Ovary (tissue), 9 donors: ENCODE results near the gene TENT4B. TPM values are rescaled to one million over a fixed set of nuclear protein-coding genes. Genes with fewer than 3 reads are reported as not detected.

Experiments
- DNase-seq, 5 donors: peaks; one replicate each; pipeline ENCODE4 v3.0.0-alpha.2; 2019 to 2020
- H3K27ac ChIP-seq, 2 donors: fragments of 200-600 bp; one replicate each; pipeline versions ENCODE4 v1.5.1 to v1.8.0; 2019 to 2022
- H3K27me3 ChIP-seq: fragments of 200-600 bp; one replicate; pipeline ENCODE4 v1.8.0; 2022
- H3K36me3 ChIP-seq: fragments of 200-600 bp; sonication (generic); one replicate; pipeline ENCODE4 v1.5.1; 2019
- H3K4me1 ChIP-seq: one replicate; pipeline ENCODE4 v1.8.1; 2013; ENCODE audit warnings: mild to moderate bottlenecking, moderate library complexity; ENCODE audit not compliant: insufficient read depth
- H3K4me3 ChIP-seq: fragments of 200-600 bp; sonication (generic); one replicate; pipeline ENCODE4 v1.5.1; 2017
- H3K9me3 ChIP-seq, 2 donors: fragments of 200-600 bp in 1 of 2; sonication (generic) in 1 of 2; one replicate each; pipeline versions ENCODE4 v1.5.1 to v1.8.1; 2013 to 2019; ENCODE audit warnings: mild to moderate bottlenecking in 1 of 2, moderate library complexity in 1 of 2
- CTCF ChIP-seq, 3 donors: fragments of 450-650 bp in 2 of 3; fragments of 200-600 bp in 1 of 3; IDR thresholded peaks; one replicate each; pipeline versions ENCODE4 v1.5.1 to v1.8.0; 2016 to 2022; ENCODE audit warnings: antibody characterized with exemption in 3 of 3, mild to moderate bottlenecking in 1 of 3
- EP300 ChIP-seq: sonication (generic); formaldehyde crosslinking; IDR thresholded peaks from one replicate; pipeline ENCODE4 v1.6.1; 2017; ENCODE audit warnings: antibody characterized with exemption
- POLR2A ChIP-seq: fragments of 450-650 bp; IDR thresholded peaks from one replicate; pipeline ENCODE4 v1.6.1; 2017; ENCODE audit warnings: antibody characterized with exemption, mild to moderate bottlenecking, moderate library complexity
- whole genome bisulfite sequencing, 3 donors: extraction: QIAGEN DNeasy Blood & Tissue Kit in 1 of 3; methylation state at CpG; one replicate each; pipeline versions ENCODE4 v1.1.5 to v1.1.7; 2013 to 2017; 5-methylcytosine and 5-hydroxymethylcytosine counted together
- intact Hi-C, 4 donors: fragments of 100-400 bp; cut with DNase I; formaldehyde crosslinking; loops; one replicate each; pipeline versions ENCODE4 v1.11.0 to v1.15.1; 2022 to 2023
- polyA plus RNA-seq, 2 donors: library from polyadenylated mRNA; stranded (reverse); fragments of 200-250 nt in 1 of 2; fragments of 350-450 nt in 1 of 2; fragmentation: Illumina TruSeq in 1 of 2; extraction: RNeasy Lipid Tissue Mini Kit (QIAGEN cat#74804) in 1 of 2; gene quantifications; one replicate each; pipeline ENCODE4 v1.2.3, GENCODE V29; 2013 to 2014
- total RNA-seq, 7 donors: library from RNA; depleted of rRNA in 2 of 7; stranded (reverse); fragments of >200 nt in 2 of 7; fragmentation: NEBNext Ultra II Directional in 3 of 7; extraction: Animal tissue kit (Norgen Biotek cat#: 25700) in 3 of 7; gene quantifications; one replicate each; pipeline versions ENCODE4 v1.1.0 to v1.2.4, GENCODE V29; 2016 to 2023
- donor health status: DM: no; HTN: no; CAD: no; lungs with moderate emphysema.
- donor health status: DM: no; HTN: no; CAD: no.
- donor health status: Bipolar disorder and iron deficiency.
- donor health status: DM: yes; HTN: yes; CAD: no.
- donor health status: DM: no; HTN: no; CAD: no.
- donor health status: DM: yes; HTN: yes; CAD: no.

TENT4B gene
- total and polyA plus RNA-seq, 9 donors: 5.3 to 17.7 (median 12.3) TPM

GRCh38 chr16:50121278-50121677, 31.8 kb upstream of the TENT4B start:
- no peak for DNase-seq
- Histone ChIP-seq H3K36me3 (no peaks in the 10 kb centered on the region), H3K27me3 (no peaks in the 10 kb centered on the region), H3K4me1 (no peaks in the 10 kb centered on the region), H3K4me3 (no peak overlapping the region), H3K9me3 (no peaks in the 10 kb centered on the region), H3K27ac (no peak overlapping the region)
- WGBS, 3 donors: 62 to 72% (median 66%) methylated on average over 4 of the region's 4 CpGs
- TF ChIP-seq POLR2A (no peak), CTCF (IDR thresholded peaks at IDR 0.05) (no peak), EP300 (no peak)
- intact Hi-C loops: loop anchor here in 1 of 4 donors (1.0 kb wide), 1 partner anchor 49 kb away; no protein-coding TSS in a partner anchor

- Histone ChIP-seq H3K27me3 (no peaks in the 10 kb centered on the region), H3K27ac (no peak overlapping the region), H3K4me1 (no peaks in the 10 kb centered on the region), H3K9me3 (no peaks in the 10 kb centered on the region), H3K36me3 (no peaks in the 10 kb centered on the region), H3K4me3 (no peak overlapping the region)
- WGBS, 3 donors: 66 to 70% (median 68%) methylated on average over 14 of the region's 14 CpGs
- TF ChIP-seq POLR2A: no peak
- no peak for TF ChIP-seq EP300
- no peak for TF ChIP-seq CTCF (IDR thresholded peaks at IDR 0.05)
- intact Hi-C loops: loop anchor here in 1 of 4 donors (1.0 kb wide), 1 partner anchor 50 kb away; no protein-coding TSS in a partner anchor
- DNase-seq: no peak
Measured at GRCh38 chr16:50121721-50122445, 31.2 kb upstream of the TENT4B start.

- Histone ChIP-seq H3K9me3 (no peaks in the 10 kb centered on the region), H3K4me3 (no peak overlapping the region), H3K36me3 (no peaks in the 10 kb centered on the region), H3K27me3 (no peaks in the 10 kb centered on the region), H3K27ac (no peak overlapping the region), H3K4me1 (no peaks in the 10 kb centered on the region)
- WGBS, 3 donors: 94 to 98% (median 95%) methylated on average over 1 of the region's 1 CpG
- intact Hi-C loops: no loop called here
- no peak for DNase-seq
- TF ChIP-seq CTCF (IDR thresholded peaks at IDR 0.05) (no peak), POLR2A (no peak), EP300 (no peak)
Measured at GRCh38 chr16:50123417-50123816, 29.7 kb upstream of the TENT4B start.

- no peaks in the 10 kb centered on the region for H3K4me1 ChIP-seq
- H3K27me3 ChIP-seq: no peaks in the 10 kb centered on the region
- intact Hi-C loops: no loop called here
- WGBS, 3 donors: 90 to 95% (median 93%) methylated on average over 2 of the region's 2 CpGs
- H3K36me3 ChIP-seq: no peaks in the 10 kb centered on the region
- no peak for TF ChIP-seq POLR2A
- no peak for TF ChIP-seq CTCF (IDR thresholded peaks at IDR 0.05)
- no peak for TF ChIP-seq EP300
- no peak overlapping the region for H3K4me3 ChIP-seq
- H3K9me3 ChIP-seq: no peaks in the 10 kb centered on the region
- no peak for DNase-seq
- H3K27ac ChIP-seq: no peak overlapping the region
Measured at GRCh38 chr16:50124769-50125168, 28.3 kb upstream of the TENT4B start.
